K562 (cell line): Measurements from ENCODE around the gene COL5A3. TPM values are rescaled to one million over a fixed set of nuclear protein-coding genes. Genes with fewer than 3 reads are reported as not detected.

Source experiments
- CREM ChIP-seq: IDR thresholded peaks from 2 replicates; pipeline ENCODE4 v1.6.1; 2014; ENCODE audit warnings: antibody characterized with exemption, low read depth
- ELF2 ChIP-seq: fragments of 250-450 bp; sonication (Bioruptor Pico); IDR thresholded peaks from 2 replicates; pipeline ENCODE4 v1.5.0; 2021; ENCODE audit warnings: mild to moderate bottlenecking
- FOXK2 ChIP-seq, 2 experiments: fragments of 450-650 bp; IDR thresholded peaks in 1 of 2; conservative IDR thresholded peaks in 1 of 2; 2 replicates each; pipeline ENCODE4 v1.6.1; 2016; ENCODE audit warnings: low read depth in 2 of 2, mild to moderate bottlenecking in 1 of 2
- GABPA ChIP-seq: fragments of 200-800 bp; sonication (Bioruptor generic); conservative IDR thresholded peaks from 2 replicates; pipeline ENCODE4 v1.6.1; 2016; ENCODE audit warnings: low read depth, missing genetic modification characterization, missing compliant biosample characterization
- GABPB1 ChIP-seq: sonication (generic); formaldehyde crosslinking; IDR thresholded peaks from 2 replicates; pipeline ENCODE4 v1.8.0; 2022; ENCODE audit warnings: mild to moderate bottlenecking, missing genetic modification reagents
- GATA2 ChIP-seq: sonication (generic); formaldehyde crosslinking; IDR thresholded peaks from 2 replicates; pipeline ENCODE4 v1.4.0; 2020; ENCODE audit warnings: mild to moderate bottlenecking, missing genetic modification reagents
- HCFC1 ChIP-seq: IDR thresholded peaks from 2 replicates; pipeline ENCODE4 v1.6.1; 2012; ENCODE audit warnings: low read depth, low read length, improper control_type of control experiment
- KLF13 ChIP-seq: fragments of 450-650 bp; IDR thresholded peaks from 2 replicates; pipeline ENCODE4 v1.6.1; 2016; ENCODE audit warnings: missing genetic modification characterization, low read depth, mild to moderate bottlenecking, missing compliant biosample characterization, moderate library complexity, borderline replicate concordance
- MBD2 ChIP-seq: sonication (generic); IDR thresholded peaks from 2 replicates; pipeline ENCODE4 v1.6.1; 2016; ENCODE audit warnings: low read depth, borderline replicate concordance
- NFE2 ChIP-seq: IDR thresholded peaks from 2 replicates; pipeline ENCODE4 v1.6.1; 2014; ENCODE audit warnings: antibody characterized with exemption, low read depth
- NFYB ChIP-seq: IDR thresholded peaks from 2 replicates; pipeline ENCODE4 v1.6.1; 2011; ENCODE audit warnings: mild to moderate bottlenecking, moderate library complexity; ENCODE audit not compliant: insufficient read length; ENCODE audit errors: extremely low read depth
- NONO ChIP-seq, 2 experiments: fragments of 200-400 bp in 1 of 2; fragments of 450-650 bp in 1 of 2; formaldehyde crosslinking in 1 of 2; IDR thresholded peaks; 2 replicates each; pipeline ENCODE4 v1.6.1; 2017; ENCODE audit warnings: low read depth in 2 of 2, mild to moderate bottlenecking in 2 of 2, moderate library complexity in 2 of 2, low read length in 1 of 2
- RBM25 ChIP-seq: fragments of 200-400 bp; formaldehyde crosslinking; IDR thresholded peaks from 2 replicates; pipeline ENCODE4 v1.6.1; 2018; ENCODE audit warnings: low read length, low read depth, moderate library complexity; ENCODE audit not compliant: severe bottlenecking
- SPI1 ChIP-seq: IDR thresholded peaks from 2 replicates; pipeline ENCODE4 v1.6.1; 2011; ENCODE audit warnings: low read depth, low read length, control low read depth, borderline replicate concordance
- TCFL5 ChIP-seq: fragments of 250-450 bp; sonication (Bioruptor Pico); conservative IDR thresholded peaks from 2 replicates; pipeline ENCODE4 v1.6.1; 2021; ENCODE audit warnings: mild to moderate bottlenecking, moderate library complexity, matching md5 sums
- ZNF77 ChIP-seq: fragments of 250-450 bp; sonication (Bioruptor Pico); IDR thresholded peaks from 2 replicates; pipeline ENCODE4 v1.5.0; 2020
- polyA plus RNA-seq, 8 experiments: library from polyadenylated mRNA; depleted of rRNA in 4 of 8; stranded (reverse) in 5 of 8; unstranded in 3 of 8; fragments of >200 nt; fragmentation: Nextera tagmentation in 2 of 8; fragmentation: Illumina TruSeq in 1 of 8; extraction: Ambion mirVana in 2 of 8; extraction: Trizol in 1 of 8; gene quantifications; 2 replicates each; pipeline versions ENCODE4 v1.2.1 to v1.2.3, GENCODE V29; 2011 to 2014; ENCODE audit warnings: inconsistent platforms in 1 of 8, missing spikeins in 1 of 8
- total RNA-seq, 7 experiments: library from RNA; depleted of rRNA in 6 of 7; stranded (reverse); fragments of >200 nt in 6 of 7; fragmentation: Illumina TruSeq in 2 of 7; extraction: Trizol in 2 of 7; gene quantifications; 2 replicates each; pipeline versions ENCODE4 v1.2.1 to v1.2.3, GENCODE V29; 2011 to 2021; ENCODE audit warnings: low replicate concordance in 1 of 7
- TF ChIP-seq, protein P1 (sequence below): fragments of 450-650 bp; IDR thresholded peaks from 2 replicates; pipeline ENCODE4 v1.6.1; 2016; ENCODE audit warnings: mild to moderate bottlenecking, moderate library complexity
- TF ChIP-seq, protein P2 (sequence below): fragments of 450-650 bp; IDR thresholded peaks from 2 replicates; pipeline ENCODE4 v1.6.1; 2016

COL5A3 gene
- total and polyA plus RNA-seq, 9 of the 15 experiments (the other 6 are each of a cell fraction or from before 2014, with no cell fraction given): 0.01 to 0.02 TPM; not detected in 7

DNA sequence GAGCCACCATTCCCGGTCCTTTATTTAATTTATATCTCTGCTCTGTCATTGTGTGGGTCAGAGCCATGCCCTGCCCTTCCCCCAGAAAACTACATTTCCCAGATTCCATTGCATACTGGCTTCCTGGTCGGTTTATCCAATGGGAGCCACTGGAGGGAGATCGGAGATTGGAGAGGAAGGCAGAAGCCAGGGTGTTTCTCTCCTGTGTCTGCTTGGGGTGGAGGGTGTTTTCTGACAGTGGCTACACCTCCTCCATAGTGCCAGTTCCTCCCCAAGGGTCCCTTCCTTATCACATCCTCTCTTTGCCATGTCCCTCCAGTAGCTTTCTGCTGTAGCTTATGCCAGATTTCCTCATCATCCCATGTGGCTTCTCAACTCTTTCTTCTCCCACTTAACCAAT, 93.0 kb downstream of the COL5A3 start (continued):
- TF ChIP-seq, protein P1, sequence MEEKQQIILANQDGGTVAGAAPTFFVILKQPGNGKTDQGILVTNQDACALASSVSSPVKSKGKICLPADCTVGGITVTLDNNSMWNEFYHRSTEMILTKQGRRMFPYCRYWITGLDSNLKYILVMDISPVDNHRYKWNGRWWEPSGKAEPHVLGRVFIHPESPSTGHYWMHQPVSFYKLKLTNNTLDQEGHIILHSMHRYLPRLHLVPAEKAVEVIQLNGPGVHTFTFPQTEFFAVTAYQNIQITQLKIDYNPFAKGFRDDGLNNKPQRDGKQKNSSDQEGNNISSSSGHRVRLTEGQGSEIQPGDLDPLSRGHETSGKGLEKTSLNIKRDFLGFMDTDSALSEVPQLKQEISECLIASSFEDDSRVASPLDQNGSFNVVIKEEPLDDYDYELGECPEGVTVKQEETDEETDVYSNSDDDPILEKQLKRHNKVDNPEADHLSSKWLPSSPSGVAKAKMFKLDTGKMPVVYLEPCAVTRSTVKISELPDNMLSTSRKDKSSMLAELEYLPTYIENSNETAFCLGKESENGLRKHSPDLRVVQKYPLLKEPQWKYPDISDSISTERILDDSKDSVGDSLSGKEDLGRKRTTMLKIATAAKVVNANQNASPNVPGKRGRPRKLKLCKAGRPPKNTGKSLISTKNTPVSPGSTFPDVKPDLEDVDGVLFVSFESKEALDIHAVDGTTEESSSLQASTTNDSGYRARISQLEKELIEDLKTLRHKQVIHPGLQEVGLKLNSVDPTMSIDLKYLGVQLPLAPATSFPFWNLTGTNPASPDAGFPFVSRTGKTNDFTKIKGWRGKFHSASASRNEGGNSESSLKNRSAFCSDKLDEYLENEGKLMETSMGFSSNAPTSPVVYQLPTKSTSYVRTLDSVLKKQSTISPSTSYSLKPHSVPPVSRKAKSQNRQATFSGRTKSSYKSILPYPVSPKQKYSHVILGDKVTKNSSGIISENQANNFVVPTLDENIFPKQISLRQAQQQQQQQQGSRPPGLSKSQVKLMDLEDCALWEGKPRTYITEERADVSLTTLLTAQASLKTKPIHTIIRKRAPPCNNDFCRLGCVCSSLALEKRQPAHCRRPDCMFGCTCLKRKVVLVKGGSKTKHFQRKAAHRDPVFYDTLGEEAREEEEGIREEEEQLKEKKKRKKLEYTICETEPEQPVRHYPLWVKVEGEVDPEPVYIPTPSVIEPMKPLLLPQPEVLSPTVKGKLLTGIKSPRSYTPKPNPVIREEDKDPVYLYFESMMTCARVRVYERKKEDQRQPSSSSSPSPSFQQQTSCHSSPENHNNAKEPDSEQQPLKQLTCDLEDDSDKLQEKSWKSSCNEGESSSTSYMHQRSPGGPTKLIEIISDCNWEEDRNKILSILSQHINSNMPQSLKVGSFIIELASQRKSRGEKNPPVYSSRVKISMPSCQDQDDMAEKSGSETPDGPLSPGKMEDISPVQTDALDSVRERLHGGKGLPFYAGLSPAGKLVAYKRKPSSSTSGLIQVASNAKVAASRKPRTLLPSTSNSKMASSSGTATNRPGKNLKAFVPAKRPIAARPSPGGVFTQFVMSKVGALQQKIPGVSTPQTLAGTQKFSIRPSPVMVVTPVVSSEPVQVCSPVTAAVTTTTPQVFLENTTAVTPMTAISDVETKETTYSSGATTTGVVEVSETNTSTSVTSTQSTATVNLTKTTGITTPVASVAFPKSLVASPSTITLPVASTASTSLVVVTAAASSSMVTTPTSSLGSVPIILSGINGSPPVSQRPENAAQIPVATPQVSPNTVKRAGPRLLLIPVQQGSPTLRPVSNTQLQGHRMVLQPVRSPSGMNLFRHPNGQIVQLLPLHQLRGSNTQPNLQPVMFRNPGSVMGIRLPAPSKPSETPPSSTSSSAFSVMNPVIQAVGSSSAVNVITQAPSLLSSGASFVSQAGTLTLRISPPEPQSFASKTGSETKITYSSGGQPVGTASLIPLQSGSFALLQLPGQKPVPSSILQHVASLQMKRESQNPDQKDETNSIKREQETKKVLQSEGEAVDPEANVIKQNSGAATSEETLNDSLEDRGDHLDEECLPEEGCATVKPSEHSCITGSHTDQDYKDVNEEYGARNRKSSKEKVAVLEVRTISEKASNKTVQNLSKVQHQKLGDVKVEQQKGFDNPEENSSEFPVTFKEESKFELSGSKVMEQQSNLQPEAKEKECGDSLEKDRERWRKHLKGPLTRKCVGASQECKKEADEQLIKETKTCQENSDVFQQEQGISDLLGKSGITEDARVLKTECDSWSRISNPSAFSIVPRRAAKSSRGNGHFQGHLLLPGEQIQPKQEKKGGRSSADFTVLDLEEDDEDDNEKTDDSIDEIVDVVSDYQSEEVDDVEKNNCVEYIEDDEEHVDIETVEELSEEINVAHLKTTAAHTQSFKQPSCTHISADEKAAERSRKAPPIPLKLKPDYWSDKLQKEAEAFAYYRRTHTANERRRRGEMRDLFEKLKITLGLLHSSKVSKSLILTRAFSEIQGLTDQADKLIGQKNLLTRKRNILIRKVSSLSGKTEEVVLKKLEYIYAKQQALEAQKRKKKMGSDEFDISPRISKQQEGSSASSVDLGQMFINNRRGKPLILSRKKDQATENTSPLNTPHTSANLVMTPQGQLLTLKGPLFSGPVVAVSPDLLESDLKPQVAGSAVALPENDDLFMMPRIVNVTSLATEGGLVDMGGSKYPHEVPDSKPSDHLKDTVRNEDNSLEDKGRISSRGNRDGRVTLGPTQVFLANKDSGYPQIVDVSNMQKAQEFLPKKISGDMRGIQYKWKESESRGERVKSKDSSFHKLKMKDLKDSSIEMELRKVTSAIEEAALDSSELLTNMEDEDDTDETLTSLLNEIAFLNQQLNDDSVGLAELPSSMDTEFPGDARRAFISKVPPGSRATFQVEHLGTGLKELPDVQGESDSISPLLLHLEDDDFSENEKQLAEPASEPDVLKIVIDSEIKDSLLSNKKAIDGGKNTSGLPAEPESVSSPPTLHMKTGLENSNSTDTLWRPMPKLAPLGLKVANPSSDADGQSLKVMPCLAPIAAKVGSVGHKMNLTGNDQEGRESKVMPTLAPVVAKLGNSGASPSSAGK: peak; percentile 79
- TF ChIP-seq SPI1 (peak; percentile 50; the same call in 1 of the 2 replicates), GABPB1 (CRISPR knock-in tag) (peak; percentile 73), NONO (IDR thresholded peaks at IDR 0.05; ENCODE audit: low read depth in 2 of 2, low read length in 1 of 2) (no peak), TCFL5 (CRISPR knock-in tag) (no peak), ZNF77 (CRISPR knock-in tag) (no peak), RBM25 (peak; percentile 35), ELF2 (peak; percentile 83), NFE2 (peak; percentile 37; the same call in 1 of the 2 replicates), NFYB (peak; percentile 93), KLF13 (tag) (no peak), FOXK2 (conservative IDR thresholded peaks at IDR 0.05 in 1 of 2, IDR thresholded peaks at IDR 0.05 in 1 of 2; ENCODE audit: low read depth in 2 of 2) (0 out of 4 replicates have a peak, but pooled peaks of 1 of the 2 experiments have one; percentile 18), HCFC1 (peak; percentile 93), CREM (peak; percentile 55; the same call in 1 of the 2 replicates), MBD2 (peak; percentile 71; the same call in 1 of the 2 replicates), GABPA (tag) (peak; percentile 70), GATA2 (CRISPR knock-in tag) (peak; percentile 88)
- TF ChIP-seq, protein P2, sequence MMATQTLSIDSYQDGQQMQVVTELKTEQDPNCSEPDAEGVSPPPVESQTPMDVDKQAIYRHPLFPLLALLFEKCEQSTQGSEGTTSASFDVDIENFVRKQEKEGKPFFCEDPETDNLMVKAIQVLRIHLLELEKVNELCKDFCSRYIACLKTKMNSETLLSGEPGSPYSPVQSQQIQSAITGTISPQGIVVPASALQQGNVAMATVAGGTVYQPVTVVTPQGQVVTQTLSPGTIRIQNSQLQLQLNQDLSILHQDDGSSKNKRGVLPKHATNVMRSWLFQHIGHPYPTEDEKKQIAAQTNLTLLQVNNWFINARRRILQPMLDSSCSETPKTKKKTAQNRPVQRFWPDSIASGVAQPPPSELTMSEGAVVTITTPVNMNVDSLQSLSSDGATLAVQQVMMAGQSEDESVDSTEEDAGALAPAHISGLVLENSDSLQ: 0 out of 2 replicates have a peak, but pooled peaks have one; percentile 47
